HG02852 (cell line): ENCODE data around the gene PDE6D.

Experiments
- ATAC-seq: cut with Tn5 transposase; IDR thresholded peaks from one replicate; pipeline ENCODE4 v1.9.1; 2021; ENCODE audit warnings: mild to moderate bottlenecking, moderate library complexity; ENCODE audit not compliant: unreplicated experiment

Gene PDE6D

GRCh38 chr2:231685349-231686191, 95.5 kb downstream of the PDE6D start:
- ATAC-seq = no peak

GRCh38 chr2:231684314-231685223, 96.5 kb downstream of the PDE6D start:
- ATAC-seq = no peak

GRCh38 chr2:231683292-231684235, 97.5 kb downstream of the PDE6D start:
- ATAC-seq = no peak

- no peak for ATAC-seq
Measured at GRCh38 chr2:231682603-231683291, 98.3 kb downstream of the PDE6D start.
